HCT116 (cell line): ENCODE results near the gene SLAIN2. TPM values are rescaled to one million over a fixed set of nuclear protein-coding genes. Genes with fewer than 3 reads are reported as not detected.

Source experiments
- ATAC-seq: fragments of 200-7000 bp; cut with Tn5 transposase; 2 replicates; pipeline ENCODE4 v1.9.1; 2020; ENCODE audit warnings: mild to moderate bottlenecking, moderate library complexity
- BruUV-seq: library from RNA; stranded (reverse); fragments of 400-500 nt; replicated peaks from 2 replicates; lab custom pipeline; 2021; lab: Mats Ljungman, UMichigan
- CTCF ChIA-PET: fragments of 300-600 bp; sonication (Branson Sonifier 250); formaldehyde crosslinking; loops from one replicate; lab custom pipeline; 2021; ENCODE audit warnings: antibody characterized with exemption; lab: Charles Lee
- POLR2A ChIA-PET: fragments of 300-600, 350-600 bp; sonication (Branson Sonifier 250); formaldehyde crosslinking; loops from one replicate; lab custom pipeline; 2021; ENCODE audit warnings: antibody characterized with exemption; lab: Charles Lee
- RAD21 ChIA-PET, 2 experiments: fragments of 300-600 bp; sonication (Branson Sonifier 250); formaldehyde crosslinking; loops; one replicate each; lab custom pipeline; 2023; ENCODE audit warnings: low total read pairs in 2 of 2; ENCODE audit not compliant: uncharacterized antibody in 2 of 2, unreplicated experiment in 2 of 2, low non-redundant PET in 1 of 2; lab: Charles Lee
- DNase-seq: peaks from one replicate; pipeline ENCODE4 v3.0.0-alpha.2; 2010; ENCODE audit warnings: low read depth, low spot score
- H2AFZ ChIP-seq: fragments of 200-600 bp; shearing (Covaris generic), sonication (generic); 2 replicates; pipeline ENCODE4 v1.6.1; 2017; ENCODE audit warnings: low read depth, mixed run types, mixed read lengths, antibody characterized with exemption, low read length; ENCODE audit not compliant: poor library complexity, severe bottlenecking
- H3K27ac ChIP-seq: 2 replicates; pipeline ENCODE4 v1.5.1; 2012; ENCODE audit warnings: low read depth, low read length
- H3K27me3 ChIP-seq: fragments of 200-600 bp; sonication (generic); 2 replicates; pipeline ENCODE4 v1.6.1; 2016; ENCODE audit warnings: mixed run types, low read length, mixed read lengths; ENCODE audit not compliant: insufficient read depth
- H3K36me3 ChIP-seq, 2 experiments: fragments of 200-500 bp in 1 of 2; fragments of 200-600 bp in 1 of 2; sonication (Bioruptor generic) in 1 of 2; sonication (generic) in 1 of 2; 2 replicates each; pipeline versions ENCODE4 v1.5.1 to v1.6.1; 2014 to 2016; ENCODE audit warnings: low read length in 2 of 2, inconsistent platforms in 1 of 2, mixed read lengths in 1 of 2, mixed run types in 1 of 2; ENCODE audit not compliant: insufficient read depth in 2 of 2, control insufficient read depth in 1 of 2
- H3K4me1 ChIP-seq, 2 experiments: fragments of 200-600 bp in 1 of 2; sonication (generic) in 1 of 2; 2 replicates each; pipeline versions ENCODE4 v1.5.1 to v1.6.1; 2012 to 2017; ENCODE audit warnings: low read length in 2 of 2, inconsistent platforms in 1 of 2, mild to moderate bottlenecking in 1 of 2, mixed read lengths in 1 of 2, mixed run types in 1 of 2, moderate library complexity in 1 of 2; ENCODE audit not compliant: insufficient read depth in 2 of 2, control insufficient read depth in 1 of 2
- H3K4me2 ChIP-seq: fragments of 200-600 bp; sonication (generic); 2 replicates; pipeline ENCODE4 v1.6.1; 2017; ENCODE audit warnings: mixed run types, low read length, mixed read lengths
- H3K4me3 ChIP-seq, 2 experiments: fragments of 200-600 bp in 1 of 2; sonication (generic) in 1 of 2; replicated peaks in 1 of 2; 2 replicates each; pipeline ENCODE4 v1.5.1; 2011 to 2016; ENCODE audit warnings: low read length in 2 of 2, control low read depth in 1 of 2, low read depth in 1 of 2, mild to moderate bottlenecking in 1 of 2, mixed read lengths in 1 of 2, mixed run types in 1 of 2
- H3K79me2 ChIP-seq: fragments of 200-600 bp; sonication (generic); 2 replicates; pipeline ENCODE4 v1.6.1; 2017; ENCODE audit warnings: mild to moderate bottlenecking, mixed run types, low read length, moderate library complexity, mixed read lengths; ENCODE audit not compliant: insufficient read depth
- H3K9ac ChIP-seq: fragments of 200-600 bp; sonication (generic); 2 replicates; pipeline ENCODE4 v1.6.1; 2016; ENCODE audit warnings: low read length, mixed read lengths
- H3K9me2 ChIP-seq: fragments of 200-600 bp; sonication (generic), shearing (Covaris generic); 2 replicates; pipeline ENCODE4 v1.6.1; 2017; ENCODE audit warnings: mixed run types, mild to moderate bottlenecking, moderate library complexity; ENCODE audit not compliant: insufficient read depth
- H3K9me3 ChIP-seq, 2 experiments: fragments of 200-500 bp in 1 of 2; fragments of 200-600 bp in 1 of 2; sonication (Bioruptor generic) in 1 of 2; sonication (generic) in 1 of 2; 2 replicates each; pipeline ENCODE4 v1.6.1; 2014 to 2017; ENCODE audit warnings: low read length in 2 of 2, mixed read lengths in 2 of 2, inconsistent platforms in 1 of 2, low read depth in 1 of 2, mild to moderate bottlenecking in 1 of 2, mixed run types in 1 of 2, moderate library complexity in 1 of 2; ENCODE audit not compliant: control insufficient read depth in 1 of 2, insufficient read depth in 1 of 2
- H4K20me1 ChIP-seq: fragments of 200-600 bp; sonication (generic), shearing (Covaris generic); 2 replicates; pipeline ENCODE4 v1.6.1; 2017; ENCODE audit warnings: mixed run types, mild to moderate bottlenecking, moderate library complexity; ENCODE audit not compliant: insufficient read depth
- CEBPB ChIP-seq: IDR thresholded peaks from 2 replicates; pipeline ENCODE4 v1.6.1; 2012; ENCODE audit warnings: low read depth
- ELF1 ChIP-seq: IDR thresholded peaks from 2 replicates; pipeline ENCODE4 v1.6.1; 2012; ENCODE audit warnings: low read depth, borderline replicate concordance
- EZH2 ChIP-seq: fragments of 200-600 bp; sonication (generic); IDR thresholded peaks from 2 replicates; pipeline ENCODE4 v1.6.1; 2017; ENCODE audit warnings: antibody characterized with exemption, mixed run types
- EZH2phosphoT487 ChIP-seq: fragments of 200-600 bp; IDR thresholded peaks from 2 replicates; pipeline ENCODE4 v1.6.1; 2018; ENCODE audit warnings: antibody characterized with exemption, borderline replicate concordance
- JUND ChIP-seq: IDR thresholded peaks from 2 replicates; pipeline ENCODE4 v1.6.1; 2012
- POLR2AphosphoS5 ChIP-seq: IDR thresholded peaks from 2 replicates; pipeline ENCODE4 v1.6.1; 2011; ENCODE audit warnings: mild to moderate bottlenecking, low read depth, low read length, moderate library complexity
- TCF7L2 ChIP-seq: IDR thresholded peaks from 2 replicates; pipeline ENCODE4 v1.7.0; 2011; ENCODE audit warnings: borderline replicate concordance, inconsistent platforms; ENCODE audit not compliant: insufficient read depth, insufficient read length; ENCODE audit errors: extremely low read depth
- ZFX ChIP-seq: fragments of 450-650 bp; IDR thresholded peaks from 2 replicates; pipeline ENCODE4 v1.6.1; 2017
- ZNF274 ChIP-seq: fragments of 200-500 bp; sonication (Bioruptor generic); IDR thresholded peaks from 2 replicates; pipeline ENCODE4 v1.6.1; 2014; ENCODE audit warnings: mild to moderate bottlenecking, low read depth, low read length, inconsistent platforms
- intact Hi-C: fragments of 100-400 bp; cut with micrococcal nuclease; formaldehyde crosslinking; loops from 2 replicates; pipeline ENCODE4 v1.10.0; 2022
- total RNA-seq: library from RNA; stranded (reverse); gene quantifications from one replicate; pipeline ENCODE4 v1.2.1, GENCODE V29; 2021; ENCODE audit not compliant: unreplicated experiment
- TF ChIP-seq, protein P1 (sequence below): IDR thresholded peaks from 2 replicates; pipeline ENCODE4 v1.6.1; 2012
- TF ChIP-seq, protein P2 (sequence below), 3 experiments: fragments of 200-600 bp in 1 of 3; sonication (generic) in 1 of 3; IDR thresholded peaks in 2 of 3; conservative IDR thresholded peaks in 1 of 3; 2 replicates each; pipeline ENCODE4 v1.5.1; 2012 to 2017; ENCODE audit warnings: low read depth in 2 of 3, low read length in 2 of 3, antibody characterized with exemption in 1 of 3, borderline replicate concordance in 1 of 3, control low read depth in 1 of 3, mild to moderate bottlenecking in 1 of 3, mixed read lengths in 1 of 3, mixed run types in 1 of 3, moderate library complexity in 1 of 3; ENCODE audit not compliant: insufficient read depth in 1 of 3

Gene SLAIN2
- total RNA-seq, 1 experiment from 2014 or later: 50.3 TPM

DNA sequence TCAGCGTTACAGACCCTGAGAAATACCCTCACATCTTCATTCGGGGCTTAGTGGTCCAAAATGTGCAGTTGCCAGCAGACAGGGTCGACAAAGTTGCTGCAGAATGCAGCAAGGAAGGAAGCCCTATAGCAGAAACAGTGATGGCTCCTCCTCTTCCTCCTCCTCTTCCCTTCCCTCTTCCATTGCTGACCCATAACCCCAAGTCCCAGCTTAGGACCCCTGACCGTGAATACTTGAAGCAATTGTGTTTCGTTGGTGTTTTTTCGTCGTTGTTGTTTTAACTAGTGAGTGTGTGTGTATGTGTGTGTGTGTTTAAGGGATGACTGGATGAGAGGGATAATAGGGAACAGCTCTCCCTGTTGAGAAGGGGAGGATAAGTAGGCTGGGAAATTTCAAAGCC is 69.5 kb downstream of the SLAIN2 start:
- Histone ChIP-seq H3K9me3 (no peaks in the 10 kb centered on the region), H3K9ac (no peak overlapping the region), H4K20me1 (no peaks in the 10 kb centered on the region; the same call in 1 of the 2 replicates), H3K27ac (no peak overlapping the region), H2AFZ (no peak overlapping the region)
- TF ChIP-seq POLR2AphosphoS5 (no peak), EZH2phosphoT487 (no peak), JUND (no peak), ZFX (no peak), ELF1 (no peak), CEBPB (no peak), TCF7L2 (no peak), ZNF274 (no peak), EZH2 (no peak)
- TF ChIP-seq, protein P1, sequence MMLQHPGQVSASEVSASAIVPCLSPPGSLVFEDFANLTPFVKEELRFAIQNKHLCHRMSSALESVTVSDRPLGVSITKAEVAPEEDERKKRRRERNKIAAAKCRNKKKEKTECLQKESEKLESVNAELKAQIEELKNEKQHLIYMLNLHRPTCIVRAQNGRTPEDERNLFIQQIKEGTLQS: no peak
- TF ChIP-seq, protein P2, sequence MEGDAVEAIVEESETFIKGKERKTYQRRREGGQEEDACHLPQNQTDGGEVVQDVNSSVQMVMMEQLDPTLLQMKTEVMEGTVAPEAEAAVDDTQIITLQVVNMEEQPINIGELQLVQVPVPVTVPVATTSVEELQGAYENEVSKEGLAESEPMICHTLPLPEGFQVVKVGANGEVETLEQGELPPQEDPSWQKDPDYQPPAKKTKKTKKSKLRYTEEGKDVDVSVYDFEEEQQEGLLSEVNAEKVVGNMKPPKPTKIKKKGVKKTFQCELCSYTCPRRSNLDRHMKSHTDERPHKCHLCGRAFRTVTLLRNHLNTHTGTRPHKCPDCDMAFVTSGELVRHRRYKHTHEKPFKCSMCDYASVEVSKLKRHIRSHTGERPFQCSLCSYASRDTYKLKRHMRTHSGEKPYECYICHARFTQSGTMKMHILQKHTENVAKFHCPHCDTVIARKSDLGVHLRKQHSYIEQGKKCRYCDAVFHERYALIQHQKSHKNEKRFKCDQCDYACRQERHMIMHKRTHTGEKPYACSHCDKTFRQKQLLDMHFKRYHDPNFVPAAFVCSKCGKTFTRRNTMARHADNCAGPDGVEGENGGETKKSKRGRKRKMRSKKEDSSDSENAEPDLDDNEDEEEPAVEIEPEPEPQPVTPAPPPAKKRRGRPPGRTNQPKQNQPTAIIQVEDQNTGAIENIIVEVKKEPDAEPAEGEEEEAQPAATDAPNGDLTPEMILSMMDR (IDR thresholded peaks at IDR 0.05 in 2 of 3, conservative IDR thresholded peaks at IDR 0.05 in 1 of 3; ENCODE audit: borderline replicate concordance in 1 of 3, insufficient read depth in 1 of 3, low read depth in 2 of 3, low read length in 2 of 3): no peak
- TF ChIP-seq, all 23 proteins: peak for 0
- intact Hi-C loops: no loop called here
- DNase-seq: no peak
- ChIA-PET RAD21 (no interaction called here), POLR2A (no interaction called here), CTCF (no interaction called here)
- Histone ChIP-seq H3K4me1 (no peaks in the 10 kb centered on the region), H3K36me3 (no peaks in the 10 kb centered on the region), H3K4me2 (no peak overlapping the region), H3K4me3 (no peak overlapping the region), H3K79me2 (no peaks in the 10 kb centered on the region; the same call in 1 of the 2 replicates), H3K27me3 (no peaks in the 10 kb centered on the region), H3K9me2 (no peaks in the 10 kb centered on the region)
- no peak for ATAC-seq
- BruUV-seq: no TSS peak
